PC-9 (cell line): ENCODE results near the gene NYNRIN. TPM values are rescaled to one million over a fixed set of nuclear protein-coding genes. Genes with fewer than 3 reads are reported as not detected.
A peak's percentile ranks its signal among the peaks of the same experiment; 100 is the strongest.

Experiments used
- BruUV-seq: library from RNA; stranded (reverse); fragments of 400-500 nt; replicated peaks from 2 replicates; lab custom pipeline; 2021; lab: Mats Ljungman, UMichigan
- CTCF ChIA-PET: fragments of 300-600 bp; sonication (Branson Sonifier 250); formaldehyde crosslinking; loops from one replicate; lab custom pipeline; 2022; ENCODE audit warnings: antibody characterized with exemption; lab: Charles Lee
- POLR2A ChIA-PET: fragments of 300-600 bp; sonication (Branson Sonifier 250); formaldehyde crosslinking; loops from one replicate; lab custom pipeline; 2022; ENCODE audit warnings: antibody characterized with exemption; ENCODE audit not compliant: unreplicated experiment; lab: Charles Lee
- DNase-seq, 2 experiments: peaks; one replicate each; pipeline versions ENCODE4 v3.0.0 to v3.0.0-alpha.2; 2015 to 2022; ENCODE audit warnings: mixed read lengths in 1 of 2
- H2AFZ ChIP-seq: fragments of 200-600 bp; sonication (generic); 2 replicates; pipeline ENCODE4 v1.8.1; 2017; ENCODE audit warnings: antibody characterized with exemption
- H3F3A ChIP-seq: fragments of 200-600 bp; sonication (generic); 2 replicates; pipeline ENCODE4 v1.8.1; 2017; ENCODE audit warnings: antibody characterized with exemption, mild to moderate bottlenecking, low read depth; ENCODE audit not compliant: insufficient read depth
- H3K27ac ChIP-seq: fragments of 200-600 bp; sonication (generic); 2 replicates; pipeline ENCODE4 v1.6.1; 2016; ENCODE audit warnings: mixed run types
- H3K27me3 ChIP-seq: fragments of 200-600 bp; sonication (generic); 2 replicates; pipeline ENCODE4 v1.6.1; 2016; ENCODE audit warnings: low read depth, mixed run types; ENCODE audit not compliant: insufficient read depth
- H3K36me3 ChIP-seq: fragments of 200-600 bp; sonication (generic); 2 replicates; pipeline ENCODE4 v1.6.1; 2016; ENCODE audit warnings: low read depth, mixed run types
- H3K4me1 ChIP-seq: fragments of 200-600 bp; sonication (generic); replicated peaks from 2 replicates; pipeline ENCODE4 v1.6.1; 2016; ENCODE audit warnings: mixed run types; ENCODE audit not compliant: insufficient read depth
- H3K4me2 ChIP-seq: fragments of 200-600 bp; sonication (generic); 2 replicates; pipeline ENCODE4 v1.6.1; 2017; ENCODE audit warnings: mixed run types
- H3K4me3 ChIP-seq: fragments of 200-600 bp; sonication (generic); 2 replicates; pipeline ENCODE4 v1.6.1; 2016; ENCODE audit warnings: mixed run types
- H3K79me2 ChIP-seq: fragments of 200-600 bp; sonication (generic); 2 replicates; pipeline ENCODE4 v1.6.1; 2017; ENCODE audit warnings: low read depth, mixed run types
- H3K9me2 ChIP-seq: fragments of 200-600 bp; sonication (generic); 2 replicates; pipeline ENCODE4 v1.8.1; 2017; ENCODE audit warnings: mild to moderate bottlenecking; ENCODE audit not compliant: insufficient read depth
- H3K9me3 ChIP-seq: fragments of 200-600 bp; sonication (generic); 2 replicates; pipeline ENCODE4 v1.8.1; 2016; ENCODE audit warnings: low read depth; ENCODE audit not compliant: insufficient read depth
- H4K20me1 ChIP-seq: fragments of 200-600 bp; sonication (generic); 2 replicates; pipeline ENCODE4 v1.8.1; 2017; ENCODE audit not compliant: insufficient read depth
- CTCF ChIP-seq: fragments of 200-600 bp; sonication (generic); conservative IDR thresholded peaks from 2 replicates; pipeline ENCODE4 v1.6.1; 2017; ENCODE audit warnings: mixed run types, antibody characterized with exemption, mild to moderate bottlenecking, moderate library complexity
- EZH2 ChIP-seq: fragments of 200-600 bp; sonication (generic); IDR thresholded peaks from 2 replicates; pipeline ENCODE4 v1.8.0; 2017; ENCODE audit warnings: antibody characterized with exemption, low read depth
- intact Hi-C: fragments of 100-400 bp; cut with micrococcal nuclease; formaldehyde crosslinking; loops from one replicate; pipeline ENCODE4 v1.10.0; 2022; ENCODE audit not compliant: unreplicated experiment
- total RNA-seq: library from RNA; stranded (reverse); gene quantifications from 2 replicates; pipeline ENCODE4 v1.2.3, GENCODE V29; 2021

The NYNRIN gene
- total RNA-seq, 1 experiment from 2014 or later: 17.7 TPM

- ChIA-PET CTCF (no interaction called here), POLR2A (no interaction called here)
- TF ChIP-seq EZH2 (no peak), CTCF (no peak)
- Histone ChIP-seq H3K9me3 (no peaks in the 10 kb centered on the region), H3F3A (peaks cover 10% of the 10 kb centered on the region; the same call in 1 of the 2 replicates), H3K79me2 (no peaks in the 10 kb centered on the region), H3K4me3 (no peak overlapping the region), H4K20me1 (no peaks in the 10 kb centered on the region), H3K4me2 (no peak overlapping the region), H3K9me2 (no peaks in the 10 kb centered on the region), H3K27me3 (no peaks in the 10 kb centered on the region), H3K36me3 (no peaks in the 10 kb centered on the region), H3K27ac (no peak overlapping the region), H3K4me1 (peaks cover 7% of the 10 kb centered on the region), H2AFZ (no peak overlapping the region)
- DNase-seq: no peak
- BruUV-seq: no TSS peak
- intact Hi-C loops: no loop called here
Measured at GRCh38 chr14:24362241-24362960, 36.4 kb upstream of the NYNRIN start.

- ChIA-PET CTCF (interaction anchor here (0.7 kb wide), 1 partner anchor 136 kb away, joined by 3 read pairs; no protein-coding TSS in a partner anchor), POLR2A (no interaction called here)
- intact Hi-C loops: no loop called here
- H3K4me2 ChIP-seq: no peak overlapping the region
- no peaks in the 10 kb centered on the region for H3K27me3 ChIP-seq
- no peaks in the 10 kb centered on the region for H3K79me2 ChIP-seq
- no peaks in the 10 kb centered on the region for H3K9me3 ChIP-seq
- no peak for DNase-seq
- no peak for TF ChIP-seq EZH2
- no peak for TF ChIP-seq CTCF
- H3K4me3 ChIP-seq: no peak overlapping the region
- no peaks in the 10 kb centered on the region for H3K36me3 ChIP-seq
- H3K9me2 ChIP-seq: no peaks in the 10 kb centered on the region
- peaks cover 10% of the 10 kb centered on the region; the same call in 1 of the 2 replicates for H3F3A ChIP-seq
- no peak overlapping the region for H3K27ac ChIP-seq
- no peak overlapping the region for H2AFZ ChIP-seq
- no TSS peak for BruUV-seq
- peaks cover 7% of the 10 kb centered on the region for H3K4me1 ChIP-seq
- H4K20me1 ChIP-seq: no peaks in the 10 kb centered on the region
Measured at GRCh38 chr14:24363401-24363800, 35.4 kb upstream of the NYNRIN start.

DNA sequence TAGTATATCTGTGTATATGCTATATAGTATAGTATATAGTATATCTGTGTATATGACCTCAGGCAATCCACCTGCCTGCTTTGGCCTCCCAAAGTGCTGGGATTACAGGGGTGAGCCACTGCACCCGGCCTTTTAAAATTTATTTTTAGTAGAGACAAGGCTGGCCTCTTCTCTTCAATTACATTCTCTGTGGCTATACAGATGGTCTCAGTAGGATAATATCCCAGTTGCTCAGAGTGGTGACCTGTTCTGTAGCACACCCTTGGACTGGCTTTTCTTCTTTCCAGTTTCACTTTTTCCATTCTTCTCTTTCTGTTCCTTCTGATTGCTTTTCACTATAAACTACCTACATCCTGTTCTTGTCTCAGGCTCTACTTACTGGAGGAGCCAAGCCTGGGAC is 34.0 kb upstream of the NYNRIN start:
- Histone ChIP-seq H3K9me2 (no peaks in the 10 kb centered on the region), H3K4me3 (no peak overlapping the region), H3K27ac (no peak overlapping the region), H2AFZ (no peak overlapping the region), H3K79me2 (no peaks in the 10 kb centered on the region), H3K4me1 (peaks cover 7% of the 10 kb centered on the region), H4K20me1 (no peaks in the 10 kb centered on the region), H3K27me3 (no peaks in the 10 kb centered on the region), H3F3A (peaks cover 10% of the 10 kb centered on the region; the same call in 1 of the 2 replicates), H3K9me3 (no peaks in the 10 kb centered on the region), H3K4me2 (peak overlapping the region; percentile 97), H3K36me3 (no peaks in the 10 kb centered on the region)
- CTCF ChIA-PET: interaction anchor here (1.0 kb wide), 1 partner anchor 67 kb away, joined by 4 read pairs; no protein-coding TSS in a partner anchor
- TF ChIP-seq CTCF: no peak
- no peak for TF ChIP-seq EZH2
- no peak for DNase-seq
- intact Hi-C loops: loop anchor here (1.0 kb wide), 2 partner anchors 47 to 66 kb away; no protein-coding TSS in a partner anchor
- POLR2A ChIA-PET: no interaction called here
- no TSS peak for BruUV-seq
